Measurements from ENCODE around the gene TSPAN31.

DNA sequence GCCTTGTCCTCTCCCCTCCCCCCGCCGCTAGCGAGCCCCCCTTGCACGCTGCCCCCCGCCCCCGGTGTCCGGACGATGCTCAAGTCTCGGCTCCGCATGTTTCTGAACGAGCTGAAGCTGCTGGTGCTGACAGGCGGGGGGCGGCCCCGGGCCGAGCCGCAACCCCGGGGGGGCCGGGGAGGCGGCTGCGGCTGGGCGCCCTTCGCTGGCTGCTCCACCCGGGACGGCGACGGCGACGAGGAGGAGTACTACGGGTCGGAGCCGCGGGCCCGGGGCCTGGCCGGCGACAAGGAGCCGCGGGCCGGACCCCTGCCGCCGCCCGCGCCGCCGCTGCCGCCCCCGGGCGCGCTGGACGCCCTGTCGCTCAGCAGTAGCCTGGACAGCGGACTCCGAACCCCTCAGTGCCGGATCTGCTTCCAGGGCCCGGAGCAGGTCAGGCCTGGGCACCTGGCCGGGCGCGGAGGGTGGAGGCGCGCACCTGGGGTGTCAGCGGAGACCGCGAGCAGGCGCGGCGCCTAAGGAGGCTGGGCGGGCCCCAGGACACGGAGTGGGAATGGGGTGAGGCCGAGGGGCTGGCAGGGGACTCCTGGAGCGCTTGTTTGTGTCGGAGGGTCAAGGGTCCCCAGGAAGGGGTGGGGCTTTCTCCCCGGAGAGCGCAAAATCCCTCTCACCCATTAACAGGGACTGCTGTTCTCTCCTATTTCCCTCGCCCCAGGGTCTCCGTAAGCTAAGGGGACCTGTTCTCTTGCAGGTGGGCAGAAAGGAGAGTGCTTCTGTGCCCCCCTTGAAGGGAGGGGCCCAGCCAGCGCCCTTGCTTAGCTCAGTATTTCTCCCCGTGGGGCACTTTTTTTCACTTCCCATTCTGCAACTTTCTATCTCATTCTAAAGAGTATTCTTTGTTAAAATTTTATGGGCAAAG lies 10.9 kb downstream of the TSPAN31 start:
- TF ChIP-seq EP300 (IDR thresholded peaks at IDR 0.05) (no peak), POLR2A (IDR thresholded peaks at IDR 0.05) (no peak)
- TF ChIP-seq, protein P1, sequence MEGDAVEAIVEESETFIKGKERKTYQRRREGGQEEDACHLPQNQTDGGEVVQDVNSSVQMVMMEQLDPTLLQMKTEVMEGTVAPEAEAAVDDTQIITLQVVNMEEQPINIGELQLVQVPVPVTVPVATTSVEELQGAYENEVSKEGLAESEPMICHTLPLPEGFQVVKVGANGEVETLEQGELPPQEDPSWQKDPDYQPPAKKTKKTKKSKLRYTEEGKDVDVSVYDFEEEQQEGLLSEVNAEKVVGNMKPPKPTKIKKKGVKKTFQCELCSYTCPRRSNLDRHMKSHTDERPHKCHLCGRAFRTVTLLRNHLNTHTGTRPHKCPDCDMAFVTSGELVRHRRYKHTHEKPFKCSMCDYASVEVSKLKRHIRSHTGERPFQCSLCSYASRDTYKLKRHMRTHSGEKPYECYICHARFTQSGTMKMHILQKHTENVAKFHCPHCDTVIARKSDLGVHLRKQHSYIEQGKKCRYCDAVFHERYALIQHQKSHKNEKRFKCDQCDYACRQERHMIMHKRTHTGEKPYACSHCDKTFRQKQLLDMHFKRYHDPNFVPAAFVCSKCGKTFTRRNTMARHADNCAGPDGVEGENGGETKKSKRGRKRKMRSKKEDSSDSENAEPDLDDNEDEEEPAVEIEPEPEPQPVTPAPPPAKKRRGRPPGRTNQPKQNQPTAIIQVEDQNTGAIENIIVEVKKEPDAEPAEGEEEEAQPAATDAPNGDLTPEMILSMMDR (IDR thresholded peaks at IDR 0.05) = no peak

Measured in stomach (tissue), 4 donors.